ENCODE measurements around the gene BRF1. TPM values are rescaled to one million over a fixed set of nuclear protein-coding genes. Genes with fewer than 3 reads are reported as not detected.

The BRF1 gene
- total and polyA plus RNA-seq, 4 donors = 49.3 to 77.9 (median 62.3) TPM

GRCh38 chr14:105209091-105209490 lies 91.7 kb downstream of the BRF1 start:
- DNase-seq (ENCODE audit: low read depth in 4 of 6, low spot score in 6 of 6) = no peak
- H3K4me1 ChIP-seq (ENCODE audit: control insufficient read depth, insufficient read depth, low read length) = peaks cover 22% of the 10 kb centered on the region

DNA sequence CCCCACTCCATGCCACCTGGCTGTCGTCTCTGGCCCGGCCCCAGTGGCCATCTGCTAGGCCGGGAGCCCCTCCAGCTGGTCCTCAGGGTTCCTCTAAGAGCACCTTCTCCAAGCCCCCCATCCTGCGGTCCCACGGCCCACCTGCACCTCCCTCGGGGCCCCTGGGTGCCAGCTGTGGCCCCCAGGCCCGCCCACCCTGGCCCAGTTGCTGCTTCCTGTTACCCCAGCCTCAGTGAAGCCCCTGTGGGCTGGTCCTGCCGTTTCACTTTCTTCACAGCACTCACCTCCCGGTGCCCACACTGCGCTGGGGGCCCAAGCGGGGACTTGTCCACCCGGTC lies 92.1 kb downstream of the BRF1 start:
- H3K36me3 ChIP-seq (ENCODE audit: control insufficient read depth, insufficient read depth, low read length) = peaks cover 78% of the 10 kb centered on the region
- H3K27me3 ChIP-seq (ENCODE audit: control insufficient read depth, insufficient read depth, low read length) = no peaks in the 10 kb centered on the region
- WGBS (ENCODE audit: insufficient coverage) = 87% methylated on average over 11 of the region's 12 CpGs
- DNase-seq (ENCODE audit: low read depth in 4 of 6, low spot score in 6 of 6) = no peak
- H3K9me3 ChIP-seq (ENCODE audit: control insufficient read depth, insufficient read depth, low read length) = no peaks in the 10 kb centered on the region
- H3K4me1 ChIP-seq (ENCODE audit: control insufficient read depth, insufficient read depth, low read length) = peaks cover 25% of the 10 kb centered on the region
- H3K4me3 ChIP-seq (ENCODE audit: low read depth, low read length) = no peak overlapping the region
- no peak overlapping the region for H3K27ac ChIP-seq (ENCODE audit: low read depth, low read length)

More at GRCh38 chr14:105209091-105209490, 91.7 kb downstream of the BRF1 start:
- WGBS (ENCODE audit: insufficient coverage) = 95% methylated on average over 6 of the region's 8 CpGs
- peaks cover 82% of the 10 kb centered on the region for H3K36me3 ChIP-seq (ENCODE audit: control insufficient read depth, insufficient read depth, low read length)
- no peak overlapping the region for H3K4me3 ChIP-seq (ENCODE audit: low read depth, low read length)
- no peaks in the 10 kb centered on the region for H3K9me3 ChIP-seq (ENCODE audit: control insufficient read depth, insufficient read depth, low read length)
- no peak overlapping the region for H3K27ac ChIP-seq (ENCODE audit: low read depth, low read length)
- no peaks in the 10 kb centered on the region for H3K27me3 ChIP-seq (ENCODE audit: control insufficient read depth, insufficient read depth, low read length)

DNA sequence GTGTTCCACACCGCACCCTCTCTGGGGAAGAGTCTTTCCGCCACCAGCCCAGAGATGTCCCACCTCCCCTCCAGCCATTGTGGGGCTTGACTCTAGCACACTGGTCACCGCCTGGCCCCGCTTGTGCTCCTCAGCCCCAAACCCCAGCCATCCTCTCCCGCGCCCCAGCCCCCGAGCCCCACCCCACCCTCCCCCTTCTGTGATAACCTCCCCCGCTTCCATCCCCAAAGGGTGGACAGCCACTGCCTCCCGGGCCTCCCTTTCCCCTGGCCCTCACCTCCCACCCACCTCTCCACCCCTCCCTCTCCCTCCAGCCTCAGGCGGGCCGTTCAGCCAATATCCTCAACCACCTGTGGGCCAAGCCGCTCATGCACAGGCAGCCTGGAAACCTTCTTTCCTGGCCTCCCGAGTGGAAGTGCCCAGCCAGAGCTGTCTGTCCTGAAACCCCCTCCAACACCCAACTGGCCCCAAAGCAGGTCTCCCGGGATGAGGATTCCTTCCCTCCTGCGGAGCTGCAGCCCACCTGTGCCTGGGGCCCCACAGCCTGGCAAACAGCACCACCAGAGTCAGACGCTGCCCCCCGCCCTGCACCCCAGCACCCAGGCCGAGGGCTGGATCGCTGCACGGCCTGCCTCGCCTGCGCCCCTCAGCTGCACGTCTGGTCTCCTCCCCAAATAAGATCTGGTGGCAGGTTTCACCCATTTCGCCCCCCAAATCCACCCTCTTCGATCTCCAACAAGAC lies 92.6 kb downstream of the BRF1 start:
- peaks cover 73% of the 10 kb centered on the region for H3K36me3 ChIP-seq (ENCODE audit: control insufficient read depth, insufficient read depth, low read length)
- DNase-seq (ENCODE audit: low read depth in 4 of 6, low spot score in 6 of 6) = no peak
- WGBS (ENCODE audit: insufficient coverage) = 82% methylated on average over 21 of the region's 25 CpGs
- no peak overlapping the region for H3K27ac ChIP-seq (ENCODE audit: low read depth, low read length)
- H3K4me1 ChIP-seq (ENCODE audit: control insufficient read depth, insufficient read depth, low read length) = peaks cover 30% of the 10 kb centered on the region
- no peaks in the 10 kb centered on the region for H3K27me3 ChIP-seq (ENCODE audit: control insufficient read depth, insufficient read depth, low read length)
- no peaks in the 10 kb centered on the region for H3K9me3 ChIP-seq (ENCODE audit: control insufficient read depth, insufficient read depth, low read length)
- no peak overlapping the region for H3K4me3 ChIP-seq (ENCODE audit: low read depth, low read length)

GRCh38 chr14:105207460-105207901 lies 93.3 kb downstream of the BRF1 start:
- peaks cover 66% of the 10 kb centered on the region for H3K36me3 ChIP-seq (ENCODE audit: control insufficient read depth, insufficient read depth, low read length)
- DNase-seq (ENCODE audit: low read depth in 4 of 6, low spot score in 6 of 6) = no peak
- H3K9me3 ChIP-seq (ENCODE audit: control insufficient read depth, insufficient read depth, low read length) = no peaks in the 10 kb centered on the region
- 72% methylated on average over 13 of the region's 13 CpGs for WGBS (ENCODE audit: insufficient coverage)
- no peak overlapping the region for H3K4me3 ChIP-seq (ENCODE audit: low read depth, low read length)
- H3K27me3 ChIP-seq (ENCODE audit: control insufficient read depth, insufficient read depth, low read length) = no peaks in the 10 kb centered on the region
- H3K27ac ChIP-seq (ENCODE audit: low read depth, low read length) = no peak overlapping the region
- H3K4me1 ChIP-seq (ENCODE audit: control insufficient read depth, insufficient read depth, low read length) = peaks cover 37% of the 10 kb centered on the region

DNA sequence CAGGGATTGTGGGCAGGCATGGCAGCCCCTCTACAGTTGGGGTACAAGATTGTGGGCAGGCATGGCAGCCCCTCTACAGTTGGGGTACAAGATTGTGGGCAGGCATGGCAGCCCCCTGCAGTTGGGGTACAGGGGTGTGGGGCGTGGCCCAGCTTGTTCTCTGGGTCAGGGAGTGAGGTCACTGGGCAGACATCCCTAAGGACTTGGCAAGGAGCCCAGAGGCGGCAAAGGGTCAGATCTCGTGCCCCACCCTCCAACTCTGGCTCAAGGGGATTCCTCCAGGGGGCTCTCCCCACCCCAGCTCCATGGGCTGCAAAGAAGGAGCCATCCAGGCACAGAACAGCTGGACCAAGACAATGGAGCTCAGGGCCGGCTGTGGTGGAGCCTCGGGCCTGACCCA lies 93.9 kb downstream of the BRF1 start:
- Histone ChIP-seq H3K27me3 (ENCODE audit: control insufficient read depth, insufficient read depth, low read length) (no peaks in the 10 kb centered on the region), H3K4me3 (ENCODE audit: low read depth, low read length) (no peak overlapping the region), H3K9me3 (ENCODE audit: control insufficient read depth, insufficient read depth, low read length) (no peaks in the 10 kb centered on the region), H3K36me3 (ENCODE audit: control insufficient read depth, insufficient read depth, low read length) (peaks cover 60% of the 10 kb centered on the region), H3K4me1 (ENCODE audit: control insufficient read depth, insufficient read depth, low read length) (peaks cover 43% of the 10 kb centered on the region), H3K27ac (ENCODE audit: low read depth, low read length) (no peak overlapping the region)
- WGBS (ENCODE audit: insufficient coverage) = 64% methylated on average over 5 of the region's 5 CpGs
- no peak for DNase-seq (ENCODE audit: low read depth in 4 of 6, low spot score in 6 of 6)

GRCh38 chr14:105205673-105206208 lies 95.1 kb downstream of the BRF1 start:
- peaks cover 49% of the 10 kb centered on the region for H3K36me3 ChIP-seq (ENCODE audit: control insufficient read depth, insufficient read depth, low read length)
- WGBS (ENCODE audit: insufficient coverage) = 47% methylated on average over 12 of the region's 12 CpGs
- H3K4me3 ChIP-seq (ENCODE audit: low read depth, low read length) = no peak overlapping the region
- no peak overlapping the region for H3K27ac ChIP-seq (ENCODE audit: low read depth, low read length)
- peak in 1 of 6 donors; percentile 60 for DNase-seq (ENCODE audit: low read depth in 4 of 6, low spot score in 6 of 6)
- H3K4me1 ChIP-seq (ENCODE audit: control insufficient read depth, insufficient read depth, low read length) = peaks cover 55% of the 10 kb centered on the region
- H3K27me3 ChIP-seq (ENCODE audit: control insufficient read depth, insufficient read depth, low read length) = peaks cover 3% of the 10 kb centered on the region
- no peaks in the 10 kb centered on the region for H3K9me3 ChIP-seq (ENCODE audit: control insufficient read depth, insufficient read depth, low read length)

- peaks cover 6% of the 10 kb centered on the region for H3K27me3 ChIP-seq (ENCODE audit: control insufficient read depth, insufficient read depth, low read length)
- no peak for DNase-seq (ENCODE audit: low read depth in 4 of 6, low spot score in 6 of 6)
- peaks cover 59% of the 10 kb centered on the region for H3K4me1 ChIP-seq (ENCODE audit: control insufficient read depth, insufficient read depth, low read length)
- peaks cover 42% of the 10 kb centered on the region for H3K36me3 ChIP-seq (ENCODE audit: control insufficient read depth, insufficient read depth, low read length)
- H3K9me3 ChIP-seq (ENCODE audit: control insufficient read depth, insufficient read depth, low read length) = no peaks in the 10 kb centered on the region
- no peak overlapping the region for H3K27ac ChIP-seq (ENCODE audit: low read depth, low read length)
- WGBS (ENCODE audit: insufficient coverage) = 55% methylated on average over 15 of the region's 21 CpGs
- H3K4me3 ChIP-seq (ENCODE audit: low read depth, low read length) = no peak overlapping the region
Observed at GRCh38 chr14:105204931-105205672, 95.7 kb downstream of the BRF1 start.

DNA sequence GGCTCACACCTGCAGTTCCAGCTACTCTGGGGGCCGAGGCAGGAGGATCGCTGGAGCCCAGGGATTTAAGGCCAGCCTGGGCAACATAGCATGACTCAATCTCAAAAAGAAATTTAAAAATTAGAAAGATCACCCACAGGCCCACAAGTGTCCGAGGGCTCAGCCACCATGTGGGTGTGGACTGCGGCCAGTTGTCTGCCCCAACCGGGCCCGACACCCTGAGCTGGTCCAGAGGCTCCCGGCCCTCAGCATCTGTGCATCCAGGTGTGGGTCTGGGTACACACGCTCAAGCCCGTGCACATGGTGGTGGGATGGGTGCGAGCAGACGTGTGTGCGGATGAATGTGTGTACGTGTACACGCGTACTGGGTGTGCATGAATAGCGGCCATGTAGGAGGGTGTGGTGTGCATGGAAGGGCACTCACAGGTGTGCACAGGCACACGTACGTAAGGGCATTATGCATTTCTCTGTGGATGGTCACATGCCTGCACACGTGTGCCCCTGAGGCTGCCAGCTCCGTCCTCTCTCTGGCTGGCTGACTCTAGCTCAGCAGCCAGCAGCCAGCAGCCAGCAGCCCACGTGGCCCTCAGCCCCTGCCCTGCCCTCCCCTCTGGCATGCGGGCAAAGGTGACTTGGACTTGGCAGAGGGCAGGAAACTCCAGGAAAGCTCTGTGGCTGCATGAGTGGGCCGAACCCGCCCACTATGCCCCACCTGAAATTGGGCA lies 96.4 kb downstream of the BRF1 start:
- peaks cover 9% of the 10 kb centered on the region for H3K27me3 ChIP-seq (ENCODE audit: control insufficient read depth, insufficient read depth, low read length)
- H3K36me3 ChIP-seq (ENCODE audit: control insufficient read depth, insufficient read depth, low read length) = peaks cover 35% of the 10 kb centered on the region
- DNase-seq (ENCODE audit: low read depth in 4 of 6, low spot score in 6 of 6) = peak in 1 of 6 donors; percentile 33
- H3K27ac ChIP-seq (ENCODE audit: low read depth, low read length) = no peak overlapping the region
- H3K4me3 ChIP-seq (ENCODE audit: low read depth, low read length) = no peak overlapping the region
- H3K9me3 ChIP-seq (ENCODE audit: control insufficient read depth, insufficient read depth, low read length) = no peaks in the 10 kb centered on the region
- peaks cover 66% of the 10 kb centered on the region for H3K4me1 ChIP-seq (ENCODE audit: control insufficient read depth, insufficient read depth, low read length)
- 74% methylated on average over 19 of the region's 24 CpGs for WGBS (ENCODE audit: insufficient coverage)

- Histone ChIP-seq H3K27ac (ENCODE audit: low read depth, low read length) (no peak overlapping the region), H3K4me1 (ENCODE audit: control insufficient read depth, insufficient read depth, low read length) (peaks cover 73% of the 10 kb centered on the region), H3K4me3 (ENCODE audit: low read depth, low read length) (no peak overlapping the region), H3K9me3 (ENCODE audit: control insufficient read depth, insufficient read depth, low read length) (no peaks in the 10 kb centered on the region), H3K27me3 (ENCODE audit: control insufficient read depth, insufficient read depth, low read length) (peaks cover 9% of the 10 kb centered on the region), H3K36me3 (ENCODE audit: control insufficient read depth, insufficient read depth, low read length) (peaks cover 28% of the 10 kb centered on the region)
- WGBS (ENCODE audit: insufficient coverage) = 76% methylated on average over 5 of the region's 6 CpGs
- DNase-seq (ENCODE audit: low read depth in 4 of 6, low spot score in 6 of 6) = no peak
Observed at GRCh38 chr14:105203701-105204100, 97.1 kb downstream of the BRF1 start.
